Measurements from ENCODE around the gene DBF4B.
"Not testable (repeated sequence)": the region's sequence is repeated elsewhere in the genome, so short reads cannot be mapped to it uniquely, and the experiment has no call there.

The DBF4B gene

GRCh38 chr17:44708401-44709263 is at the start of gene DBF4B:
TSS of gene DBF4B (plus strand) at chr17:44708665. CDS start at chr17:44708821, 156 bp downstream.
- peak; percentile 26 for FAIRE-seq

GRCh38 chr17:44661835-44662234 is 46.6 kb upstream of the DBF4B start:
- no peak for FAIRE-seq

- no peak for FAIRE-seq
Measured at GRCh38 chr17:44663095-44663494, 45.4 kb upstream of the DBF4B start.

GRCh38 chr17:44664867-44665266 is 43.6 kb upstream of the DBF4B start:
- FAIRE-seq, result no peak

- FAIRE-seq, result no peak
Measured at GRCh38 chr17:44666006-44666405, 42.5 kb upstream of the DBF4B start.

- peak; percentile 89 for FAIRE-seq
Measured at GRCh38 chr17:44672479-44673093, 35.9 kb upstream of the DBF4B start.

GRCh38 chr17:44673893-44674292 is 34.6 kb upstream of the DBF4B start:
- FAIRE-seq, result no peak

GRCh38 chr17:44677136-44677535 is 31.3 kb upstream of the DBF4B start:
- no peak for FAIRE-seq

GRCh38 chr17:44683303-44683702 is 25.2 kb upstream of the DBF4B start:
- not testable (repeated sequence) for FAIRE-seq

GRCh38 chr17:44687756-44688155 is 20.7 kb upstream of the DBF4B start:
- no peak for FAIRE-seq

- no peak for FAIRE-seq
Measured at GRCh38 chr17:44688200-44688599, 20.3 kb upstream of the DBF4B start.

GRCh38 chr17:44688675-44689476 is 19.6 kb upstream of the DBF4B start:
- no peak for FAIRE-seq

- peak; percentile 34 for FAIRE-seq
Measured at GRCh38 chr17:44689477-44690217, 18.8 kb upstream of the DBF4B start, which contains the start of gene CCDC43. TSS of gene CCDC43 (minus strand) at chr17:44689776. CDS start at chr17:44689753, 23 bp downstream.

GRCh38 chr17:44690746-44691306 is 17.6 kb upstream of the DBF4B start:
- FAIRE-seq, result not testable (repeated sequence)

- no peak for FAIRE-seq
Measured at GRCh38 chr17:44693609-44694008, 14.9 kb upstream of the DBF4B start.

- not testable (repeated sequence) for FAIRE-seq
Measured at GRCh38 chr17:44700288-44700687, 8.2 kb upstream of the DBF4B start.

- FAIRE-seq, result no peak
Measured at GRCh38 chr17:44707755-44708400, 587 bp upstream of the DBF4B start.

GRCh38 chr17:44719444-44719843 is 11.0 kb downstream of the DBF4B start:
- FAIRE-seq, result no peak

GRCh38 chr17:44722254-44722653 is 13.8 kb downstream of the DBF4B start:
- no peak for FAIRE-seq

GRCh38 chr17:44726121-44726520 is 17.7 kb downstream of the DBF4B start:
- FAIRE-seq, result not testable (repeated sequence)

GRCh38 chr17:44733753-44734152 is 25.3 kb downstream of the DBF4B start:
- FAIRE-seq, result no peak

- no peak for FAIRE-seq
Measured at GRCh38 chr17:44734272-44734671, 25.8 kb downstream of the DBF4B start.

All from TTC549 (cell line).